ENCODE data around the gene TDRD7.

- TF ChIP-seq POLR2A (IDR thresholded peaks at IDR 0.05) (no peak), CTCF (IDR thresholded peaks at IDR 0.05) (no peak)
These were observed 99.1 kb downstream of the TDRD7 start for GRCh38 chr9:97510797-97511654.

All from prostate gland (tissue), 2 donors.